HCT116 (cell line): Measurements from ENCODE around the gene EN2. TPM values are rescaled to one million over a fixed set of nuclear protein-coding genes. Genes with fewer than 3 reads are reported as not detected.

Experiments used
- ATAC-seq: fragments of 200-7000 bp; cut with Tn5 transposase; 2 replicates; pipeline ENCODE4 v1.9.1; 2020; ENCODE audit warnings: mild to moderate bottlenecking, moderate library complexity
- BruUV-seq: library from RNA; stranded (reverse); fragments of 400-500 nt; replicated peaks from 2 replicates; lab custom pipeline; 2021; lab: Mats Ljungman, UMichigan
- CTCF ChIA-PET: fragments of 300-600 bp; sonication (Branson Sonifier 250); formaldehyde crosslinking; loops from one replicate; lab custom pipeline; 2021; ENCODE audit warnings: antibody characterized with exemption; lab: Charles Lee
- POLR2A ChIA-PET: fragments of 300-600, 350-600 bp; sonication (Branson Sonifier 250); formaldehyde crosslinking; loops from one replicate; lab custom pipeline; 2021; ENCODE audit warnings: antibody characterized with exemption; lab: Charles Lee
- RAD21 ChIA-PET, 2 experiments: fragments of 300-600 bp; sonication (Branson Sonifier 250); formaldehyde crosslinking; loops; one replicate each; lab custom pipeline; 2023; ENCODE audit warnings: low total read pairs in 2 of 2; ENCODE audit not compliant: uncharacterized antibody in 2 of 2, unreplicated experiment in 2 of 2, low non-redundant PET in 1 of 2; lab: Charles Lee
- DNase-seq: peaks from one replicate; pipeline ENCODE4 v3.0.0-alpha.2; 2010; ENCODE audit warnings: low read depth, low spot score
- H2AFZ ChIP-seq: fragments of 200-600 bp; shearing (Covaris generic), sonication (generic); 2 replicates; pipeline ENCODE4 v1.6.1; 2017; ENCODE audit warnings: low read depth, mixed run types, mixed read lengths, antibody characterized with exemption, low read length; ENCODE audit not compliant: poor library complexity, severe bottlenecking
- H3K27ac ChIP-seq: 2 replicates; pipeline ENCODE4 v1.5.1; 2012; ENCODE audit warnings: low read depth, low read length
- H3K27me3 ChIP-seq: fragments of 200-600 bp; sonication (generic); 2 replicates; pipeline ENCODE4 v1.6.1; 2016; ENCODE audit warnings: mixed run types, low read length, mixed read lengths; ENCODE audit not compliant: insufficient read depth
- H3K36me3 ChIP-seq, 2 experiments: fragments of 200-500 bp in 1 of 2; fragments of 200-600 bp in 1 of 2; sonication (Bioruptor generic) in 1 of 2; sonication (generic) in 1 of 2; 2 replicates each; pipeline versions ENCODE4 v1.5.1 to v1.6.1; 2014 to 2016; ENCODE audit warnings: low read length in 2 of 2, inconsistent platforms in 1 of 2, mixed read lengths in 1 of 2, mixed run types in 1 of 2; ENCODE audit not compliant: insufficient read depth in 2 of 2, control insufficient read depth in 1 of 2
- H3K4me1 ChIP-seq, 2 experiments: fragments of 200-600 bp in 1 of 2; sonication (generic) in 1 of 2; 2 replicates each; pipeline versions ENCODE4 v1.5.1 to v1.6.1; 2012 to 2017; ENCODE audit warnings: low read length in 2 of 2, inconsistent platforms in 1 of 2, mild to moderate bottlenecking in 1 of 2, mixed read lengths in 1 of 2, mixed run types in 1 of 2, moderate library complexity in 1 of 2; ENCODE audit not compliant: insufficient read depth in 2 of 2, control insufficient read depth in 1 of 2
- H3K4me2 ChIP-seq: fragments of 200-600 bp; sonication (generic); 2 replicates; pipeline ENCODE4 v1.6.1; 2017; ENCODE audit warnings: mixed run types, low read length, mixed read lengths
- H3K4me3 ChIP-seq, 2 experiments: fragments of 200-600 bp in 1 of 2; sonication (generic) in 1 of 2; replicated peaks in 1 of 2; 2 replicates each; pipeline ENCODE4 v1.5.1; 2011 to 2016; ENCODE audit warnings: low read length in 2 of 2, control low read depth in 1 of 2, low read depth in 1 of 2, mild to moderate bottlenecking in 1 of 2, mixed read lengths in 1 of 2, mixed run types in 1 of 2
- H3K79me2 ChIP-seq: fragments of 200-600 bp; sonication (generic); 2 replicates; pipeline ENCODE4 v1.6.1; 2017; ENCODE audit warnings: mild to moderate bottlenecking, mixed run types, low read length, moderate library complexity, mixed read lengths; ENCODE audit not compliant: insufficient read depth
- H3K9ac ChIP-seq: fragments of 200-600 bp; sonication (generic); 2 replicates; pipeline ENCODE4 v1.6.1; 2016; ENCODE audit warnings: low read length, mixed read lengths
- H3K9me2 ChIP-seq: fragments of 200-600 bp; sonication (generic), shearing (Covaris generic); 2 replicates; pipeline ENCODE4 v1.6.1; 2017; ENCODE audit warnings: mixed run types, mild to moderate bottlenecking, moderate library complexity; ENCODE audit not compliant: insufficient read depth
- H3K9me3 ChIP-seq, 2 experiments: fragments of 200-500 bp in 1 of 2; fragments of 200-600 bp in 1 of 2; sonication (Bioruptor generic) in 1 of 2; sonication (generic) in 1 of 2; 2 replicates each; pipeline ENCODE4 v1.6.1; 2014 to 2017; ENCODE audit warnings: low read length in 2 of 2, mixed read lengths in 2 of 2, inconsistent platforms in 1 of 2, low read depth in 1 of 2, mild to moderate bottlenecking in 1 of 2, mixed run types in 1 of 2, moderate library complexity in 1 of 2; ENCODE audit not compliant: control insufficient read depth in 1 of 2, insufficient read depth in 1 of 2
- H4K20me1 ChIP-seq: fragments of 200-600 bp; sonication (generic), shearing (Covaris generic); 2 replicates; pipeline ENCODE4 v1.6.1; 2017; ENCODE audit warnings: mixed run types, mild to moderate bottlenecking, moderate library complexity; ENCODE audit not compliant: insufficient read depth
- EZH2phosphoT487 ChIP-seq: fragments of 200-600 bp; IDR thresholded peaks from 2 replicates; pipeline ENCODE4 v1.6.1; 2018; ENCODE audit warnings: antibody characterized with exemption, borderline replicate concordance
- POLR2A ChIP-seq: IDR thresholded peaks from 2 replicates; pipeline ENCODE4 v1.7.0; 2011; ENCODE audit warnings: borderline replicate concordance; ENCODE audit not compliant: insufficient read depth, insufficient read length; ENCODE audit errors: extremely low read depth
- ZFX ChIP-seq: fragments of 450-650 bp; IDR thresholded peaks from 2 replicates; pipeline ENCODE4 v1.6.1; 2017
- intact Hi-C: fragments of 100-400 bp; cut with micrococcal nuclease; formaldehyde crosslinking; loops from 2 replicates; pipeline ENCODE4 v1.10.0; 2022
- total RNA-seq: library from RNA; stranded (reverse); gene quantifications from one replicate; pipeline ENCODE4 v1.2.1, GENCODE V29; 2021; ENCODE audit not compliant: unreplicated experiment
- TF ChIP-seq, protein P1 (sequence below): IDR thresholded peaks from 2 replicates; pipeline ENCODE4 v1.6.1; 2011; ENCODE audit warnings: mild to moderate bottlenecking, low read length, moderate library complexity; ENCODE audit not compliant: insufficient replicate concordance; ENCODE audit errors: extremely low read depth
- TF ChIP-seq, protein P2 (sequence below): IDR thresholded peaks from 2 replicates; pipeline ENCODE4 v1.6.1; 2012
- TF ChIP-seq, protein P3 (sequence below): IDR thresholded peaks from 2 replicates; pipeline ENCODE4 v1.6.1; 2012; ENCODE audit warnings: low read depth

The EN2 gene
- total RNA-seq, 1 experiment from 2014 or later, result 0.32 TPM

DNA sequence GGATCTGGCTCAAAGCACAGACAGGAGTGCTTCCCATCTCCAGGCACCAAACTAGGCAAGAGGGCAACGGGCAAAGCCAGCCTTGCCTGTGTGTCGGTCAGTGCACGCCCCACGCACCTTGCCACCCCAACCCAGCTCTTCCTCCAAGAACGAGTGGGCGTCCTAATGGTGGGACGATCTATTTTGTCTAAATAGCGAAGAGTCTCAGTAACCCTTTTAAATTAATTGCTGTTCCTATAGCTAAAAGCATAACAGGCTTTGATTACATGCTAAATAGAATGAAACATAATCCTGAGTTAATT, 12.2 kb downstream of the EN2 start:
- no peak overlapping the region for H3K4me2 ChIP-seq
- no peaks in the 10 kb centered on the region for H3K36me3 ChIP-seq
- no peak overlapping the region for H2AFZ ChIP-seq
- intact Hi-C loops, result no loop called here
- no peaks in the 10 kb centered on the region for H3K9me2 ChIP-seq
- H3K9ac ChIP-seq, result no peak overlapping the region
- CTCF ChIA-PET, result no interaction called here
- TF ChIP-seq POLR2A (no peak), EZH2phosphoT487 (no peak)
- TF ChIP-seq, protein P1, sequence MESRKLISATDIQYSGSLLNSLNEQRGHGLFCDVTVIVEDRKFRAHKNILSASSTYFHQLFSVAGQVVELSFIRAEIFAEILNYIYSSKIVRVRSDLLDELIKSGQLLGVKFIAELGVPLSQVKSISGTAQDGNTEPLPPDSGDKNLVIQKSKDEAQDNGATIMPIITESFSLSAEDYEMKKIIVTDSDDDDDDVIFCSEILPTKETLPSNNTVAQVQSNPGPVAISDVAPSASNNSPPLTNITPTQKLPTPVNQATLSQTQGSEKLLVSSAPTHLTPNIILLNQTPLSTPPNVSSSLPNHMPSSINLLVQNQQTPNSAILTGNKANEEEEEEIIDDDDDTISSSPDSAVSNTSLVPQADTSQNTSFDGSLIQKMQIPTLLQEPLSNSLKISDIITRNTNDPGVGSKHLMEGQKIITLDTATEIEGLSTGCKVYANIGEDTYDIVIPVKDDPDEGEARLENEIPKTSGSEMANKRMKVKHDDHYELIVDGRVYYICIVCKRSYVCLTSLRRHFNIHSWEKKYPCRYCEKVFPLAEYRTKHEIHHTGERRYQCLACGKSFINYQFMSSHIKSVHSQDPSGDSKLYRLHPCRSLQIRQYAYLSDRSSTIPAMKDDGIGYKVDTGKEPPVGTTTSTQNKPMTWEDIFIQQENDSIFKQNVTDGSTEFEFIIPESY, result no peak
- BruUV-seq, result no TSS peak
- H3K9me3 ChIP-seq, result no peaks in the 10 kb centered on the region
- POLR2A ChIA-PET, result no interaction called here
- H3K27ac ChIP-seq, result no peak overlapping the region
- no peaks in the 10 kb centered on the region for H3K79me2 ChIP-seq
- H3K4me3 ChIP-seq, result no peak overlapping the region
- H4K20me1 ChIP-seq, result no peaks in the 10 kb centered on the region
- RAD21 ChIA-PET, result no interaction called here
- DNase-seq, result no peak
- H3K4me1 ChIP-seq, result no peaks in the 10 kb centered on the region
- H3K27me3 ChIP-seq, result peaks cover 8% of the 10 kb centered on the region; the same call in 1 of the 2 replicates
- no peak for ATAC-seq

DNA sequence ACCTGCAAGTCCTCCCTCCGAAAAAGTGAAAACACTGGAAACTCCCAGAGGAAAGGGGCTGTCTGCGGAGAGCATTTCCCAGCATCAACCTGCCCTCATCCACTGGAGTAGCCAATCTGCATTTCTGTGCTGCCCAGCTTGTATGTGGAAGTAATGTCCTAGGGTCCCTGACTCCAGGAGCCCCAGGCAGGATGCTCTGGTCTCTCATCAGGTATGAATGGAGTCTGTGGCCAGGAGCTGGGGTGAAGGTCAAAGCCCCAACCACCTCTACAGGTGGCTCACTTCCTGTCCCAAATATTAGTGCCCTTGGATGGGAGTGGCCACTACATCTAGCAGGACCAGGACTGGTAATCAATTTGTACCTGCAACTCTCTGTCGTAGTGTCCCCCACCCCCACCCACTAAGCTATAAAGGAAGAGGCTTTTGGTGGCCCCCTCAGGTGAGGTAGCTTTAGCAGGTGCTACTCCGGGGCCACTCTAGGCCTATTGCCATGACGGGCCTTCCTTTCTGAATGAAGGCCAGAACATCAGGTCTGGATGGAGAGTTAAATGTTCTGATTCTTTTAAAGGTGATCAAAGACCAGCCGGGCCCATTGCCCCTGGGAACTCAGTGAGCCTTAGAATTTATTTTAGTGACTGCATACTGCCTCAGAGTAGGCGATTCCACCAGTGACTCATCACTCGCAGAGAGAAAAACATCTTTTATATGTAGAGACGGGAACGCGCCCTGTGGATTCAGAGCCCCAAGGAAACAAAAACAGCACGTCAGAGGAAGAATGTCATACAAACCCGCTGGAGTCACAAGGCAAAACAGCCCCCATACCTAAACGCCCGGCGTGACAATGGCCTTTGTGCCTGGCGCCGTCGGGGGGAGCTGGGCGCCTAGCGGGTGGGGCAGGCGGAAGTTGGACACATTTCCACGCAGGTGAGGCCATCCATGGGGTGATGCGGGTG, 13.0 kb downstream of the EN2 start:
- H3K4me3 ChIP-seq, result no peak overlapping the region
- no peak overlapping the region for H2AFZ ChIP-seq
- DNase-seq, result no peak
- no peaks in the 10 kb centered on the region for H3K9me2 ChIP-seq
- H3K27ac ChIP-seq, result no peak overlapping the region
- TF ChIP-seq, protein P2, sequence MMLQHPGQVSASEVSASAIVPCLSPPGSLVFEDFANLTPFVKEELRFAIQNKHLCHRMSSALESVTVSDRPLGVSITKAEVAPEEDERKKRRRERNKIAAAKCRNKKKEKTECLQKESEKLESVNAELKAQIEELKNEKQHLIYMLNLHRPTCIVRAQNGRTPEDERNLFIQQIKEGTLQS, result no peak
- TF ChIP-seq, protein P3, sequence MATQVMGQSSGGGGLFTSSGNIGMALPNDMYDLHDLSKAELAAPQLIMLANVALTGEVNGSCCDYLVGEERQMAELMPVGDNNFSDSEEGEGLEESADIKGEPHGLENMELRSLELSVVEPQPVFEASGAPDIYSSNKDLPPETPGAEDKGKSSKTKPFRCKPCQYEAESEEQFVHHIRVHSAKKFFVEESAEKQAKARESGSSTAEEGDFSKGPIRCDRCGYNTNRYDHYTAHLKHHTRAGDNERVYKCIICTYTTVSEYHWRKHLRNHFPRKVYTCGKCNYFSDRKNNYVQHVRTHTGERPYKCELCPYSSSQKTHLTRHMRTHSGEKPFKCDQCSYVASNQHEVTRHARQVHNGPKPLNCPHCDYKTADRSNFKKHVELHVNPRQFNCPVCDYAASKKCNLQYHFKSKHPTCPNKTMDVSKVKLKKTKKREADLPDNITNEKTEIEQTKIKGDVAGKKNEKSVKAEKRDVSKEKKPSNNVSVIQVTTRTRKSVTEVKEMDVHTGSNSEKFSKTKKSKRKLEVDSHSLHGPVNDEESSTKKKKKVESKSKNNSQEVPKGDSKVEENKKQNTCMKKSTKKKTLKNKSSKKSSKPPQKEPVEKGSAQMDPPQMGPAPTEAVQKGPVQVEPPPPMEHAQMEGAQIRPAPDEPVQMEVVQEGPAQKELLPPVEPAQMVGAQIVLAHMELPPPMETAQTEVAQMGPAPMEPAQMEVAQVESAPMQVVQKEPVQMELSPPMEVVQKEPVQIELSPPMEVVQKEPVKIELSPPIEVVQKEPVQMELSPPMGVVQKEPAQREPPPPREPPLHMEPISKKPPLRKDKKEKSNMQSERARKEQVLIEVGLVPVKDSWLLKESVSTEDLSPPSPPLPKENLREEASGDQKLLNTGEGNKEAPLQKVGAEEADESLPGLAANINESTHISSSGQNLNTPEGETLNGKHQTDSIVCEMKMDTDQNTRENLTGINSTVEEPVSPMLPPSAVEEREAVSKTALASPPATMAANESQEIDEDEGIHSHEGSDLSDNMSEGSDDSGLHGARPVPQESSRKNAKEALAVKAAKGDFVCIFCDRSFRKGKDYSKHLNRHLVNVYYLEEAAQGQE, result no peak
- no peak for TF ChIP-seq ZFX
- H4K20me1 ChIP-seq, result no peaks in the 10 kb centered on the region
- peaks cover 8% of the 10 kb centered on the region; the same call in 1 of the 2 replicates for H3K27me3 ChIP-seq
- H3K79me2 ChIP-seq, result no peaks in the 10 kb centered on the region
- H3K4me1 ChIP-seq, result no peaks in the 10 kb centered on the region
- no peak overlapping the region for H3K4me2 ChIP-seq
- no peak overlapping the region for H3K9ac ChIP-seq
- no peaks in the 10 kb centered on the region for H3K9me3 ChIP-seq
- no peak for ATAC-seq
- CTCF ChIA-PET, result no interaction called here
- no TSS peak for BruUV-seq
- POLR2A ChIA-PET, result no interaction called here
- no peaks in the 10 kb centered on the region for H3K36me3 ChIP-seq
- intact Hi-C loops, result no loop called here
- RAD21 ChIA-PET, result no interaction called here
